Measurements from ENCODE around the gene SKA1.

- TF ChIP-seq CTCF (IDR thresholded peaks at IDR 0.05; ENCODE audit: low read depth, low read length): no peak
- no peak for TF ChIP-seq POLR2A (IDR thresholded peaks at IDR 0.05; ENCODE audit: extremely low read depth, insufficient read length)
- no peak for TF ChIP-seq MAX (IDR thresholded peaks at IDR 0.05; ENCODE audit: low read depth, low read length)
- no peak for TF ChIP-seq MYC (IDR thresholded peaks at IDR 0.05; ENCODE audit: low read depth, low read length)
Observed at GRCh38 chr18:50422286-50422898, 47.5 kb downstream of the SKA1 start.
